ENCODE measurements around the gene WDPCP.

The WDPCP gene

DNA sequence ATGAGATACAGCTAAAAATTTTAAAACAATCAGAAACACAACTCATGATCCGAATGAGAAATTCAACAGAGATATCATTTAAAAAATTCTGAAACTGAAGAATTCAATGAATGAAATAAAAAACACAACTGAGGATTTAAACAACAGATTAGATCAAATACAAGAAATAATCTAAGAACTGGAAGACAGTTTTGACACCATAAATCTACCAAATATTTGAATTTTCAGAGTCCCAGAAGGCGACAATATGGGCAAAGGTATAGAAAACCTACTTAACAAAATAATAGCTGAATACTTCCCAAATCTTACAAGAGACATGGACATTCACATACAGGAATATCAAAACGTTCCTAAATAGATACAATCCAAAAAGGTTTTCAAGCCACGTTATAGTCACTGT lies 315.7 kb downstream of the WDPCP start:
- H3K4me1 Mint-ChIP-seq (ENCODE audit: low read depth): no peaks in the 10 kb centered on the region
- H3K27me3 Mint-ChIP-seq: no peaks in the 10 kb centered on the region
- H3K36me3 Mint-ChIP-seq: peaks cover 50% of the 10 kb centered on the region
- H3K9me3 Mint-ChIP-seq (ENCODE audit: low read depth): peaks cover 58% of the 10 kb centered on the region
- no peak overlapping the region for H3K4me3 Mint-ChIP-seq
- H3K27ac Mint-ChIP-seq: no peak overlapping the region

DNA sequence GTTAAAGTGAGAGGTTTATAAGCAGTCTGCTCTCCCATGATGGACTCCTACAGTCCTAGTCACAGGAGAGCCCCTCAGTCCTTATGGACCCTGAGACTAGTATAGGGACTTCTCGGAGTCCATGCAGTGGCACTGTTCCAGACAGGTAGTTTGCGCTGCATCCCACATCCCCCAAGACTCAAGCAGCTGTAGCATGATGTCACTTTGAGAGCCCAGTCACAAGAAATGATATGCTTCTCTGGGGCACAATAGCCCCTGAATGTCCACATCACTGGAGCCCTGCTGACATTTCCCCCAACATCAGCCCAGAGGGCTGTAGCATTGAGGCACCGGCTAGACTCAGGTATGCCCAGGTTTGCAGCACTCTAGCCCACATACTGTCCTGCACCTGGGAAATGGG lies 317.6 kb downstream of the WDPCP start:
- no peak overlapping the region for H3K27ac Mint-ChIP-seq
- H3K9me3 Mint-ChIP-seq (ENCODE audit: low read depth): peaks cover 52% of the 10 kb centered on the region
- H3K36me3 Mint-ChIP-seq: peaks cover 44% of the 10 kb centered on the region
- no peaks in the 10 kb centered on the region for H3K27me3 Mint-ChIP-seq
- no peaks in the 10 kb centered on the region for H3K4me1 Mint-ChIP-seq (ENCODE audit: low read depth)
- H3K4me3 Mint-ChIP-seq: no peak overlapping the region

DNA sequence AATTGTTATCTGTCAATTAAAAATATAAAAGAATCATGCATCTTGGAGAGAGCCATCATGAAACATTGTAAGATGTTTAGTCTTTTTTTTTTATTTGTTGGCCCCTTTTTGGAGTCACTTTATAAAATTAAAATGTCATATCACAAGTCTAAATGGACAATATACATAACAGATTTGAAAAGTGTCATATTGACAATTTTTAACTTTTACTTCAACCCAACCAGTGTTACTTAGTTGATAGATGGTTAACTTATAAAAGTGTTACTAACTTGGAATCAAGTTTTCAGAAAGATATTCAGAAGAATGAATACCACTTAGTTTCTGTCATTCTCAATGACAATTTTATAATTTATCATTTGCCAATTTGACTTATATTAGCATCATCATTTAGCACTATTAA lies 319.3 kb downstream of the WDPCP start:
- H3K4me1 Mint-ChIP-seq (ENCODE audit: low read depth): no peaks in the 10 kb centered on the region
- peaks cover 36% of the 10 kb centered on the region for H3K36me3 Mint-ChIP-seq
- H3K27me3 Mint-ChIP-seq: no peaks in the 10 kb centered on the region
- no peak overlapping the region for H3K27ac Mint-ChIP-seq
- no peak overlapping the region for H3K4me3 Mint-ChIP-seq
- peaks cover 44% of the 10 kb centered on the region for H3K9me3 Mint-ChIP-seq (ENCODE audit: low read depth)

DNA sequence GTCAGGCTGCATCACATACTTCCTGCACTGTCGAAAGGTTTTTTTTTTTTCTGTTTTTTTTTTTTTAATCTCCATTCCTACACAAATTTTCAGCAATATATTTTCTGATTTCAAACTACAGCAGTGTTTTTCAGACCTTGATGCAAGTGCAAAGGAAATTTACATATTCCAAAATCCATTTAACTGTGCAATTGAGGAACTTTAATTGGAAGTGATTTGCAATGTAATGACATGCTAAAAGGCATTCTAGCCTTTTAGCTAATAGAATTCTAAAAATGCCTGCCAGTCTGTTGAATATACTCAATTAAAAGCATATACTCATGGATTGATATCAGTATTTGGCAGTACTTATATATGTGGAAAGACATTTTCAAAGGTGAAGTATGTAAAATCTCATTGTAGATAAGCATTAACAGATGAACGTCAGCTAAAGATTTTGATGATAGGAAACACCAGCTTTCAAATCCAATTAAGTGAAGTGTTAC lies 327.1 kb downstream of the WDPCP start:
- H3K4me1 Mint-ChIP-seq (ENCODE audit: low read depth): peaks cover 11% of the 10 kb centered on the region
- H3K4me3 Mint-ChIP-seq: no peak overlapping the region
- H3K36me3 Mint-ChIP-seq: peaks cover 9% of the 10 kb centered on the region
- H3K27ac Mint-ChIP-seq: no peak overlapping the region
- no peaks in the 10 kb centered on the region for H3K27me3 Mint-ChIP-seq
- H3K9me3 Mint-ChIP-seq (ENCODE audit: low read depth): peaks cover 10% of the 10 kb centered on the region

DNA sequence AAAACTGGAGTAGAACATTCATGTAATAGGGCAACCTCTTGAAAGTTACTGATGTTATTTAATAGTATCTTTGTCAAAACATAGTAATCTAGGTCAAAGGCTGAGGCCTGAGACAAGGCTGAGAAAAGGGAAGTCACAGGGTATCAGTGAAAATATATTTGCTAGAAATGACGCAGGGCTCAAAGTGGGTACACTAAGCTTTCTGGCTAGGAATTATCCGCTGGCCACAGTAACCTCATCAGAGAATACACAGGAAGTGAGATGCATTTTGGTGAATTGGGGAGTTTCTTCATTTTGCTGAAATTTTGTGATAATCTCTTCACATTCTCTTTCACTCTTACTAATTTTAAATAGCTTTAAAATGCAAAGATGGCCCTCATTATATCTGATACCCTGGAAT lies 330.8 kb downstream of the WDPCP start:
- no peaks in the 10 kb centered on the region for H3K27me3 Mint-ChIP-seq
- H3K4me3 Mint-ChIP-seq: no peak overlapping the region
- peaks cover 22% of the 10 kb centered on the region for H3K36me3 Mint-ChIP-seq
- peaks cover 8% of the 10 kb centered on the region for H3K9me3 Mint-ChIP-seq (ENCODE audit: low read depth)
- H3K4me1 Mint-ChIP-seq (ENCODE audit: low read depth): peaks cover 11% of the 10 kb centered on the region
- H3K27ac Mint-ChIP-seq: no peak overlapping the region

DNA sequence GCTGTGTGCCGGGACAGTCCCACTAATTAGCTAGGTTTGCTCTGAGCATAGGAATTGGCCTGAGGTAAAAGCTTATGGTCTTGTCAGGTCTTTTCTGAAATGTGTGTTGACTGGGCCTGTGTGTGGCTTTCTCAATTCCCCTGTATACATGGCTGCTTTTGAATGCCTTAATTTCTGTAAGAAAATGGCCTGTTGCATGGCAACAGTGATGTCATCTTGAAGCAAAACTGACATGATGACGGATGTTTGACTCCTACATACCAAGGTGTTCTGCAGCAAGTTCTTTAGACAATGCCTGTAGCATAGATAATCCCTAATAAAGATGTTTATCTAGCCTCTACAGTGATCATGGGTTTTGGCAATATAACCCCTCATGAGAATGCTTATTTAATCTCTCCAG lies 339.1 kb downstream of the WDPCP start:
- no peak overlapping the region for H3K4me3 Mint-ChIP-seq
- no peaks in the 10 kb centered on the region for H3K27me3 Mint-ChIP-seq
- peaks cover 45% of the 10 kb centered on the region for H3K36me3 Mint-ChIP-seq
- no peaks in the 10 kb centered on the region for H3K4me1 Mint-ChIP-seq (ENCODE audit: low read depth)
- H3K9me3 Mint-ChIP-seq (ENCODE audit: low read depth): peaks cover 34% of the 10 kb centered on the region
- H3K27ac Mint-ChIP-seq: no peak overlapping the region

DNA sequence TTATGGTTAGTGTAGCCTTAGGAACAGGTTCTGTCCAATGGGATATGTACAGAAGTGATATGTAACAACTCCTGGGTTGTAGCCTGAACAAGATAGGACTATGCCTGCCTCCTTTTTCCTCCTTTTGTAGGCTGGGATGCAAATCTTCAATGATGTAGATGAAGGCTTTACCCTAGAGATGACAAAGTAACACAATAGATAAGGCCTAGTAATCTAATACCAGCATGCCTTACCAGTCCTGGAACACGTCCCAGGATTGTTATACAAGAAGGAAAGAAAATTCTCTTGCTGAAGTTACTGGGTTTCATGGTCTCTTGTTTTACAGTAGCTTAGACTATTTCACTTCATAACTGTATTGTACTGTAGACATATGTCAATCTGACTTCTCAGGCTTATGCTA lies 345.5 kb downstream of the WDPCP start:
- Mint-ChIP-seq H3K9me3 (ENCODE audit: low read depth) (peaks cover 19% of the 10 kb centered on the region), H3K4me1 (ENCODE audit: low read depth) (no peaks in the 10 kb centered on the region), H3K27ac (no peak overlapping the region), H3K27me3 (no peaks in the 10 kb centered on the region), H3K36me3 (peaks cover 26% of the 10 kb centered on the region), H3K4me3 (no peak overlapping the region)

DNA sequence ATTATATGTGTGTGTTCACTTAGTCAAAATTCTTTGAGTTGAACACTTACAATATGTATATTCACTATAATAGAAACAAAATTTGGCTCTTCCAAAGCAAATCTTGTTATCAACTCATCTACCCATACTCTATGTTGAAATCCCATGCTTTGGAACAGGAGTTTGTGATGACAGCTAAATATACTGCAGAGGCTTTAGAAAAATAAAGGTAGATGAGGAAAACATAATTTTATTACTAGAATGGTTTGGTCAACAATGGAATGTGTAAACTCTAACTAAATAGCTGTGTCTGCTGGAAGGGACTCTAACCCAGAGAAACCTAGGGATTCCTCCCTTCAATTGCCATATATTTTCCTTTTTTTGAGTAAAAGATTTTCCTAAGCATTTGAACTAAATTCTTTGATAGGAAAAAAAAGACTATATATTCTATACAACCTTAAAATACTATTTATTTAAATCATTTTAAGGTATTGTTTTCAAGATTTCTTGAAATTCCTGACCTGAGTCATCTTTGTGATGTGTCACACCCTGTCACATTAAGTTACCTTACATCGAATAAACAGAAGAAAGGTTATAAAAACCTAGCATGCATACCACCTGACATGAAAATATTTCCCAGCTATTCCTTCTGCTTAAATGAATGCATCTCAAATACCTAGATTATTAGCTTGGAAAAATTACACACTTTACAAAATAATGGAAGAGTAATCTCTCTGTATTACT lies 362.2 kb downstream of the WDPCP start:
- peaks cover 25% of the 10 kb centered on the region for H3K36me3 Mint-ChIP-seq
- no peak overlapping the region for H3K27ac Mint-ChIP-seq
- no peaks in the 10 kb centered on the region for H3K27me3 Mint-ChIP-seq
- no peaks in the 10 kb centered on the region for H3K4me1 Mint-ChIP-seq (ENCODE audit: low read depth)
- H3K9me3 Mint-ChIP-seq (ENCODE audit: low read depth): peaks cover 10% of the 10 kb centered on the region
- H3K4me3 Mint-ChIP-seq: no peak overlapping the region

DNA sequence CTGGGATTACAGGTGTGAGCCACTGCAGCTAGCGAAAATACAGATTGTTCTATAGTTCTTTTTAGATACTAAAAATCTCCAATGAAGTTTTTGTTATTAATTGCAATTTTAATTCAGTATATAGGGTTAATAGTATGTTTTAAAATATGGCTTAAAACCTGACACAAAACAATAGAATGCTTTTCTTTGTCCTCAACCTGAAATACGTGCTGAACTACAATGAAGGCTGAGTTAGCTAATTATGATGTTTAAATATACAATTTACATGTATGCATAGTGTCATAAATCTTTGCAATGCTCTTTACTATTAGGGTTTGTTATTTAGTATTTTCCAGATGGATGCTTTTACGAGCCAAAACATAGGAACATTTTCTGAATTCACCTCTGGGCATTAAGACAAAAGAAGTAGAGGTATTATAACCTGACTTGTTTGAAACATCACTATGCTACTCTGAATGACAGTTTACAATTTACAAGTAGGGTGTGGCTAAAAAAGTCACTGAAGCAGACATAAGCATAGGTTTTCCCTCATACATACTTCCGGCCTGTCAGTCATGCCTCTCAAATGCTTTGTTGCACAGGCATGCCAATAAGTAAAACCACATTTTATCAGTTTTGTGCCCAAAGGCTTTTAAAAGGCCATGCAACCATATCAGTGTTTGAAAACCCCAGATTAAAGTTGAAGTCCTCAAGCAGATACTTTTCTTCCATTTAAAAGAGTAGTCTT lies 369.3 kb downstream of the WDPCP start:
- Mint-ChIP-seq H3K36me3 (peaks cover 28% of the 10 kb centered on the region), H3K27me3 (no peaks in the 10 kb centered on the region), H3K27ac (no peak overlapping the region), H3K4me3 (no peak overlapping the region), H3K9me3 (ENCODE audit: low read depth) (peaks cover 20% of the 10 kb centered on the region), H3K4me1 (ENCODE audit: low read depth) (no peaks in the 10 kb centered on the region)

DNA sequence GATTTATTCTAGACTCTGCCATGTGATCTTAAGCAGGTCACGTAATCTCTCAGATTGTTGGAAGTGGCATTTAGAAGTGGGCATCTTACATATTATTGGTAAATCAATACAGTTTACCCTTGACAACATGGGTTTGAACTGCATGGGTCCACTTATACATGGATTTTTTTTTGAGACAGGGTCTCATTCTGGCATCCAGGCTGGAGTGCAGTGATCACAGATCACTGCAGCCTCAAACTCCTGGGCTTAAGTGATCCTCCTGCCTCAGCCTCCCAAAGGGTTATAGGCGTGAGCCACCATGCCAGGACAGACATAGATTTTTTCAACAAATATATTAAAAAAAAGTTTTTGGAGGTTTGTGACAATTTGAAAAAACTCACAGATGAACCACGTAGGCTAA lies 393.0 kb downstream of the WDPCP start:
- H3K27me3 Mint-ChIP-seq: no peaks in the 10 kb centered on the region
- peaks cover 21% of the 10 kb centered on the region for H3K36me3 Mint-ChIP-seq
- no peak overlapping the region for H3K27ac Mint-ChIP-seq
- H3K9me3 Mint-ChIP-seq (ENCODE audit: low read depth): peaks cover 25% of the 10 kb centered on the region
- H3K4me1 Mint-ChIP-seq (ENCODE audit: low read depth): no peaks in the 10 kb centered on the region
- H3K4me3 Mint-ChIP-seq: no peak overlapping the region

DNA sequence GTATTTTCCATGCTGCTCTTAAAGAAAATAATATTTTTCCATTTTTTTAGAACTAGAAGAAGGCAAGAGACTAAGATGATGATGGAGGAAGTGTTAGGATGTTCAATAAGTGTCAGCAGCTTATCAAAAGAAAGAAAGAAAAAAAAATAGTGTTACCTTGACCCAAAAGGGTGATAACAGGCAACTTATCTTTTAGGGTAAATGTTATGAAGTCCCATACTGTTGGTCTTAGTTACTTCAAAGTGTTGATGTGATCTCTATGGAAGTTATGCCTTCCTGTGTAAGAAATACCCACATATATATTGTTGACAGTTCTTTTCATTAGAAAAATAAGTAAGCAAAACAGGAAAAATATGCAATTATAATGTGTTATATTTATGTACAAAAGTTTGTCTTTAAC lies 394.1 kb downstream of the WDPCP start:
- Mint-ChIP-seq H3K27me3 (no peaks in the 10 kb centered on the region), H3K4me3 (no peak overlapping the region), H3K4me1 (ENCODE audit: low read depth) (no peaks in the 10 kb centered on the region), H3K27ac (no peak overlapping the region), H3K9me3 (ENCODE audit: low read depth) (peaks cover 25% of the 10 kb centered on the region), H3K36me3 (peaks cover 23% of the 10 kb centered on the region)

DNA sequence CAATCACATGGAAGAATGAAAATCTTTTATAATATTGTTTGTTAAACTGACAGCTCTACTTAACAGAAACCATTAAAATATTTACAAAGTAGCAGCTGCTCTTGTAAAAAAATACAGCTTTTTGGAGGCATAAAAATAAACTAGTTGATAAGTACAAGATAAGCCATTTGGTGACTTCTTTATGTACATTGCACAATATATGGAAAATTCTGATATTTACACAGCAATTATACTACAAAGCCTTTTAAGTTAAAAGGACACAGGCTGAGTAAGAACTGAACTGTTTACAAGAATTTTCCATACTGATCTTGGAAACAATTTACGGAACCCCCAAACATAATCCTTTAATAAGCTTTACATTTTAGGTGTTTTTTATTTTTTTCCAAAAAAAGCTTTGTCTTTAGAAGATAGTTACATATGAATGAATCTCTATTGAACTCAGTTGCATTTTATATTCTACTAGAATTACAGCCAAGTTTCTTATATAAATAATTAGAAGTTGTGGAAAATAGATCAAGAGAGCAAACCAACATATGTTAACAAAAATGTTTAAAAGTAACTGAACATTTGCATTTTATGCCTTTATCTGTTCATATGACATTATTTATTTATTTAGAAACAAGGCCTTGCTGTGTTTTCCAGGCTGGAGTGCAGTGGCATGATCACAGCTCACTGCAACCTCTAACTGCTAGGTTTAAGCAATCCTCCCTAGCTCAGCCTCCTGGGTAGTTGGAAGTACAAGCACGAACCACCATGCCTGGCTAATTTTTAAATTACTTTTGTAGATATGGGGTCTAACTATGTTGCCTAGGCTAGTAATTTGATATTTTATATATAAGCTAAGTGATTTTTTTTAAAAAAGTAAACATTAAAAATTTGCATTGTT lies 395.1 kb downstream of the WDPCP start:
- peaks cover 24% of the 10 kb centered on the region for H3K36me3 Mint-ChIP-seq
- no peak overlapping the region for H3K27ac Mint-ChIP-seq
- H3K4me1 Mint-ChIP-seq (ENCODE audit: low read depth): no peaks in the 10 kb centered on the region
- H3K4me3 Mint-ChIP-seq: no peak overlapping the region
- peaks cover 19% of the 10 kb centered on the region for H3K9me3 Mint-ChIP-seq (ENCODE audit: low read depth)
- no peaks in the 10 kb centered on the region for H3K27me3 Mint-ChIP-seq

DNA sequence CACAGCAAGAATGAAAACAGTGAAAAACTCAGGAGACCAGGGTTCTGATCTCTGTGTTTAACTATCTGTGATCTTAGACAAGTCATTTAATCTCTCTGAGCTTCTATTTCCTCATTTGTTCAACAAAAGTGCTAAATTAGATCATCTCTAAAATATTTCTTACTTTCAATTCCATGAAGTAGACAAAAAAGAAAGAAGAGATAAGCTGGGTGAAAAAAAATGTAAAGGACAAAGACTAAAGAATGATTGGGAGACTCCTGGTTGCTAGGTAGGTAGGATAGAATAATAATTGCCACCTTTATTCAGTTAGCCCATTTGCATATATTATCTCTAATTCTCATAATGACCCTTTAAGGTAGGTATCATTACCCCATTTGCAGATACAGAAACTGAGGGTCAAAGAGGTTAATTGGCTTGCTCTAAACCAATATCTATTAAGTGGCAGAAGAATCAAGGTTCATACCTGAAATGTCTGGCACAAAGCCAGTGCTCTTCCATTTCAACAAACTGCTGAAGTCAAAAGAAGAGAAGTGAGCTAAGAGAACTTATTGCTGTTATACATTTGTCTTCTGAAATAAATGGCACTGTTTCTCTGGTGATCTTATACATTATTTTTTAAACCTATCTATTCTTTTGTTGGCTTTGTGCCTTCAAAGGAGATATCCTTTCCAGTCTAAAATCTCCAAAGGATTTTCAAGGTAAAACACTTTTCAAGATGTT lies 395.9 kb downstream of the WDPCP start:
- Mint-ChIP-seq H3K27ac (no peak overlapping the region), H3K36me3 (peaks cover 23% of the 10 kb centered on the region), H3K4me3 (no peak overlapping the region)

DNA sequence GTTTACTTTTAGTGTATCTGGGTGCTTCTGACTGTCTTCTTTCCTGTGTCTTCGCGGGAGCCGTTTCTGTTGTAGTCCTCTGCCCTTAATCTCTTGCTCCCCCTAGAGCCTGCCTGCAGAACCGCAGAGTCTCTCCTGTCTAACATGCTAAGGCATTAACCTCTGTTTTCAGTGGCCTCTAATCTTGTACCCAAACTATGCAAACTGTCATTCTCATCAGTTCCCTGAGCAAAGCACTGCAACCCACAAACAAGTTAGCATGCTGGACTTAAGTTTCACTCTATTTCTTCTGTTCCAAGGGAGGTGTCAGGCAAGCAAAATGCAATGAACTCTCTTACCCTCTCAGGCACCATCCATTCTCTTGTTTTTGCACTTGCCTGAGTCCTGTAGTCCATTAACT lies 399.3 kb downstream of the WDPCP start:
- Mint-ChIP-seq H3K36me3 (peaks cover 29% of the 10 kb centered on the region), H3K9me3 (ENCODE audit: low read depth) (peaks cover 17% of the 10 kb centered on the region), H3K27me3 (no peaks in the 10 kb centered on the region)

More for the DNA sequence above, 395.9 kb downstream of the WDPCP start:
- Mint-ChIP-seq H3K4me1 (ENCODE audit: low read depth) (no peaks in the 10 kb centered on the region), H3K9me3 (ENCODE audit: low read depth) (peaks cover 18% of the 10 kb centered on the region), H3K27me3 (no peaks in the 10 kb centered on the region)

More for the DNA sequence above, 399.3 kb downstream of the WDPCP start:
- no peaks in the 10 kb centered on the region for H3K4me1 Mint-ChIP-seq (ENCODE audit: low read depth)
- no peak overlapping the region for H3K27ac Mint-ChIP-seq
- no peak overlapping the region for H3K4me3 Mint-ChIP-seq
